ENCODE results near the gene MEAK7. TPM values are rescaled to one million over a fixed set of nuclear protein-coding genes. Genes with fewer than 3 reads are reported as not detected.

MEAK7 gene
- polyA plus RNA-seq, 1 experiment, result 22.8 TPM

- no peak for DNase-seq (ENCODE audit: low read depth, low spot score)
- Histone ChIP-seq H3K9me3 (ENCODE audit: control insufficient read depth, insufficient read depth, low read length) (peaks cover 3% of the 10 kb centered on the region), H3K27ac (ENCODE audit: low read depth, low read length) (no peak overlapping the region), H3K27me3 (ENCODE audit: control insufficient read depth, insufficient read depth, low read length) (no peaks in the 10 kb centered on the region), H3K4me3 (ENCODE audit: low read depth, low read length) (no peak overlapping the region)
- TF ChIP-seq CTCF (IDR thresholded peaks at IDR 0.05; ENCODE audit: low read depth, low read length), result no peak
- CTCF ChIA-PET, result interaction anchor here (0.7 kb wide), 1 partner anchor 14 kb away, joined by 3 read pairs; no protein-coding TSS in a partner anchor
- POLR2A ChIA-PET, result interaction anchor here (0.6 to 0.7 kb wide), 2 partner anchors 22 to 38 kb away, joined by 4 to 8 read pairs; no protein-coding TSS in a partner anchor
Measured at GRCh38 chr16:84524346-84524920, 20.0 kb upstream of the MEAK7 start.

GRCh38 chr16:84521497-84521770, 17.0 kb upstream of the MEAK7 start:
- TF ChIP-seq CTCF (IDR thresholded peaks at IDR 0.05; ENCODE audit: low read depth, low read length), result no peak
- DNase-seq (ENCODE audit: low read depth, low spot score), result no peak
- ChIA-PET POLR2A (no interaction called here), CTCF (interaction anchor here (0.6 to 3.7 kb wide), 3 partner anchors 11 to 208 kb away, joined by 3 to 15 read pairs (median 3); no protein-coding TSS in a partner anchor)
- H3K27me3 ChIP-seq (ENCODE audit: control insufficient read depth, insufficient read depth, low read length), result no peaks in the 10 kb centered on the region
- no peak overlapping the region for H3K27ac ChIP-seq (ENCODE audit: low read depth, low read length)
- H3K4me3 ChIP-seq (ENCODE audit: low read depth, low read length), result no peak overlapping the region
- H3K9me3 ChIP-seq (ENCODE audit: control insufficient read depth, insufficient read depth, low read length), result no peaks in the 10 kb centered on the region; the same call in none of the 2 replicates

GRCh38 chr16:84520725-84521496, 16.5 kb upstream of the MEAK7 start:
- CTCF ChIA-PET, result interaction anchor here (1.2 to 3.7 kb wide), 3 partner anchors 10 to 102 kb away, joined by 3 to 15 read pairs (median 5); no protein-coding TSS in a partner anchor
- no peaks in the 10 kb centered on the region; the same call in none of the 2 replicates for H3K9me3 ChIP-seq (ENCODE audit: control insufficient read depth, insufficient read depth, low read length)
- POLR2A ChIA-PET, result no interaction called here
- no peak overlapping the region for H3K4me3 ChIP-seq (ENCODE audit: low read depth, low read length)
- no peak for DNase-seq (ENCODE audit: low read depth, low spot score)
- no peak overlapping the region for H3K27ac ChIP-seq (ENCODE audit: low read depth, low read length)
- TF ChIP-seq CTCF (IDR thresholded peaks at IDR 0.05; ENCODE audit: low read depth, low read length), result no peak
- H3K27me3 ChIP-seq (ENCODE audit: control insufficient read depth, insufficient read depth, low read length), result no peaks in the 10 kb centered on the region

GRCh38 chr16:84519855-84520254, 15.4 kb upstream of the MEAK7 start:
- CTCF ChIA-PET, result interaction anchor here (0.8 to 3.7 kb wide), 3 partner anchors 9 to 103 kb away, joined by 3 to 15 read pairs (median 5); no protein-coding TSS in a partner anchor
- POLR2A ChIA-PET, result interaction anchor here (0.7 kb wide), 1 partner anchor 12 kb away, joined by 3 read pairs; no protein-coding TSS in a partner anchor
- H3K27ac ChIP-seq (ENCODE audit: low read depth, low read length), result no peak overlapping the region
- DNase-seq (ENCODE audit: low read depth, low spot score), result no peak
- H3K27me3 ChIP-seq (ENCODE audit: control insufficient read depth, insufficient read depth, low read length), result no peaks in the 10 kb centered on the region
- no peaks in the 10 kb centered on the region; the same call in none of the 2 replicates for H3K9me3 ChIP-seq (ENCODE audit: control insufficient read depth, insufficient read depth, low read length)
- TF ChIP-seq CTCF (IDR thresholded peaks at IDR 0.05; ENCODE audit: low read depth, low read length), result no peak
- no peak overlapping the region for H3K4me3 ChIP-seq (ENCODE audit: low read depth, low read length)
